ENCODE measurements around the gene EVI5. TPM values are rescaled to one million over a fixed set of nuclear protein-coding genes. Genes with fewer than 3 reads are reported as not detected.

Gene EVI5
- total and polyA plus RNA-seq, 2 donors (not counting 1 experiment from before 2014, with no cell fraction given), result 1.5 to 36.3 TPM

DNA sequence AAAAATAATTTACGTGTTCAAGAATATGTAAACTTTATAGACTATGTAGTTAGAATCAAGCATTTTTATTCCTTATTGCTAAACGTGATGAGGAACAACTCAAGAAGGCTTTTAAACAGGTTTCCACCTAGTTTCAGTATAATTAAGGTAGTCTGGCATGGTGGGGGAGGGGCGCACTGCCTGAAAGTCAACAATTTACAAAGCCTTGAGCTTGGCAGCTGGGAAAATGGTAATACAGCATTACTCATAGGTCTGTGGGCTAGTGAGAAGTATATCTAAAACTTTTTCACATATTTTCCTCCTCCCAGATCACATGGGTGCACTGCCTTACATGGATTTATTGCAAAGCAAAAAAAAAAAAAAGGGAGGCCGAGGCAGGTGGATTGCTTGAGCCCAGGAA, 75.2 kb downstream of the EVI5 start:
- intact Hi-C loops (cut with micrococcal nuclease), result no loop called here
- no peak overlapping the region for H3K4me3 ChIP-seq (ENCODE audit: control extremely low read depth in 1 of 5, extremely low read depth in 1 of 5, insufficient read depth in 1 of 5, low read depth in 2 of 5, low read length in 4 of 5)
- no peak for ATAC-seq (ENCODE audit: low read depth)
- no peaks in the 10 kb centered on the region for H3K9me3 Mint-ChIP-seq (ENCODE audit: insufficient read depth)
- no peaks in the 10 kb centered on the region for H3K36me3 ChIP-seq (replicated peaks in 1 of 2; ENCODE audit: control extremely low read depth in 1 of 2, control insufficient read depth in 1 of 2, extremely low read depth in 1 of 2, insufficient read depth in 2 of 2, low read length in 1 of 2)
- no peak overlapping the region for H3K4me2 ChIP-seq (replicated peaks; ENCODE audit: low read depth, low read length, poor library complexity, severe bottlenecking)
- H3K27ac Mint-ChIP-seq, result no peak overlapping the region
- no peak overlapping the region for H2AFZ ChIP-seq (ENCODE audit: insufficient read depth, low read depth, low read length, poor library complexity, severe bottlenecking)
- POLR2A ChIA-PET, result no interaction called here
- no peaks in the 10 kb centered on the region for H3K4me1 ChIP-seq (ENCODE audit: control insufficient read depth in 2 of 2, insufficient read depth in 2 of 2, low read length in 2 of 2)
- CTCF ChIA-PET, result no interaction called here
- no peak overlapping the region for H3K27ac ChIP-seq (ENCODE audit: low read length in 2 of 2)
- H3K4me3 Mint-ChIP-seq, result no peak overlapping the region
- no peaks in the 10 kb centered on the region for H4K20me1 ChIP-seq (ENCODE audit: control insufficient read depth, insufficient read depth, low read length, poor library complexity, severe bottlenecking)
- H3K27me3 ChIP-seq (replicated peaks in 1 of 4; ENCODE audit: control extremely low read depth in 1 of 4, control insufficient read depth in 3 of 4, insufficient read depth in 4 of 4, low read length in 3 of 4), result no peaks in the 10 kb centered on the region
- no peak overlapping the region for H3K9ac ChIP-seq (ENCODE audit: low read length)
- DNase-seq, result no peak
- no peak for TF ChIP-seq EZH2 (IDR thresholded peaks at IDR 0.05; ENCODE audit: borderline replicate concordance, insufficient read depth, low read depth, low read length, poor library complexity, severe bottlenecking)
- TF ChIP-seq, protein P1, sequence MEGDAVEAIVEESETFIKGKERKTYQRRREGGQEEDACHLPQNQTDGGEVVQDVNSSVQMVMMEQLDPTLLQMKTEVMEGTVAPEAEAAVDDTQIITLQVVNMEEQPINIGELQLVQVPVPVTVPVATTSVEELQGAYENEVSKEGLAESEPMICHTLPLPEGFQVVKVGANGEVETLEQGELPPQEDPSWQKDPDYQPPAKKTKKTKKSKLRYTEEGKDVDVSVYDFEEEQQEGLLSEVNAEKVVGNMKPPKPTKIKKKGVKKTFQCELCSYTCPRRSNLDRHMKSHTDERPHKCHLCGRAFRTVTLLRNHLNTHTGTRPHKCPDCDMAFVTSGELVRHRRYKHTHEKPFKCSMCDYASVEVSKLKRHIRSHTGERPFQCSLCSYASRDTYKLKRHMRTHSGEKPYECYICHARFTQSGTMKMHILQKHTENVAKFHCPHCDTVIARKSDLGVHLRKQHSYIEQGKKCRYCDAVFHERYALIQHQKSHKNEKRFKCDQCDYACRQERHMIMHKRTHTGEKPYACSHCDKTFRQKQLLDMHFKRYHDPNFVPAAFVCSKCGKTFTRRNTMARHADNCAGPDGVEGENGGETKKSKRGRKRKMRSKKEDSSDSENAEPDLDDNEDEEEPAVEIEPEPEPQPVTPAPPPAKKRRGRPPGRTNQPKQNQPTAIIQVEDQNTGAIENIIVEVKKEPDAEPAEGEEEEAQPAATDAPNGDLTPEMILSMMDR (IDR thresholded peaks at IDR 0.05), result no peak
- H3K4me1 Mint-ChIP-seq, result no peaks in the 10 kb centered on the region
- no peaks in the 10 kb centered on the region for H3K9me3 ChIP-seq (ENCODE audit: control extremely low read depth in 1 of 3, control insufficient read depth in 2 of 3, insufficient read depth in 1 of 3, low read length in 2 of 3)
- H3K79me2 ChIP-seq (ENCODE audit: control insufficient read depth, insufficient read depth, low read length), result no peaks in the 10 kb centered on the region
- WGBS (ENCODE audit: insufficient coverage), result no CpG with 5 or more reads among the region's 4 CpGs
- H3K27me3 Mint-ChIP-seq, result no peaks in the 10 kb centered on the region

DNA sequence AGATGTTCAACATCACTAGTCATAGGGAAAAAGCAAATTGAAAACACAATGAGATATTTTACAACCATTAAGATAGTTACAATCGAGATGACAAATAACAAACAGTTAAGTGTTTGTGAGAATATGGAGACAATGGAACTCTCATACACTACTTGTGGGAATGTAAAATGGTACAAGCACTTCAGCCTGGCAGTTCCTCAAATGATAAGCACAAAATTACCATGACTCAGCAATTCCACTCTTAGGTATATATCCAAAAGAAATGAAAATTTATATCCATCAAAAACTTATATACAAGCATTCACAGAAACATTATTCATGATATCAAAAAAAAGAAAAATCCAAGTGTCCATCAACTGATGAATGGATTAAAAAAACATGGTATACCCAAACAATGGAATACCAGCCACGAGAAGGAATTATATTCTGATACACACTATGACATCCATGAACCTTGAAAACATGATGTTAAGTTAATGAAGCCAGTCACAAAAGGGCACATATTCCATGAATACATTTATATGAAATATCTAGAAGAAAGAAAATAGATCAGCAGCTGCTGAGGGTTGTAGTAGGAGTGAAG, 76.4 kb downstream of the EVI5 start:
- CTCF ChIA-PET, result no interaction called here
- no peaks in the 10 kb centered on the region for H4K20me1 ChIP-seq (ENCODE audit: control insufficient read depth, insufficient read depth, low read length, poor library complexity, severe bottlenecking)
- no peak overlapping the region for H3K4me3 ChIP-seq (ENCODE audit: control extremely low read depth in 1 of 5, extremely low read depth in 1 of 5, insufficient read depth in 1 of 5, low read depth in 2 of 5, low read length in 4 of 5)
- no peak overlapping the region for H3K4me3 Mint-ChIP-seq
- H3K27me3 Mint-ChIP-seq, result no peaks in the 10 kb centered on the region
- no peak overlapping the region for H3K27ac Mint-ChIP-seq
- H3K4me1 ChIP-seq (ENCODE audit: control insufficient read depth in 2 of 2, insufficient read depth in 2 of 2, low read length in 2 of 2), result no peaks in the 10 kb centered on the region
- TF ChIP-seq EZH2 (IDR thresholded peaks at IDR 0.05; ENCODE audit: borderline replicate concordance, insufficient read depth, low read depth, low read length, poor library complexity, severe bottlenecking), result no peak
- TF ChIP-seq, protein P1 (IDR thresholded peaks at IDR 0.05), result no peak
- H3K9ac ChIP-seq (ENCODE audit: low read length), result no peak overlapping the region
- no peaks in the 10 kb centered on the region for H3K9me3 ChIP-seq (ENCODE audit: control extremely low read depth in 1 of 3, control insufficient read depth in 2 of 3, insufficient read depth in 1 of 3, low read length in 2 of 3)
- no peaks in the 10 kb centered on the region for H3K36me3 ChIP-seq (replicated peaks in 1 of 2; ENCODE audit: control extremely low read depth in 1 of 2, control insufficient read depth in 1 of 2, extremely low read depth in 1 of 2, insufficient read depth in 2 of 2, low read length in 1 of 2)
- POLR2A ChIA-PET, result no interaction called here
- intact Hi-C loops (cut with micrococcal nuclease), result no loop called here
- H3K27me3 ChIP-seq (replicated peaks in 1 of 4; ENCODE audit: control extremely low read depth in 1 of 4, control insufficient read depth in 3 of 4, insufficient read depth in 4 of 4, low read length in 3 of 4), result no peaks in the 10 kb centered on the region
- no peak overlapping the region for H3K4me2 ChIP-seq (replicated peaks; ENCODE audit: low read depth, low read length, poor library complexity, severe bottlenecking)
- H3K9me3 Mint-ChIP-seq (ENCODE audit: insufficient read depth), result no peaks in the 10 kb centered on the region
- no peak overlapping the region for H2AFZ ChIP-seq (ENCODE audit: insufficient read depth, low read depth, low read length, poor library complexity, severe bottlenecking)
- no peak for DNase-seq
- ATAC-seq (ENCODE audit: low read depth), result no peak
- H3K27ac ChIP-seq (ENCODE audit: low read length in 2 of 2), result no peak overlapping the region
- H3K4me1 Mint-ChIP-seq, result no peaks in the 10 kb centered on the region
- no peaks in the 10 kb centered on the region for H3K79me2 ChIP-seq (ENCODE audit: control insufficient read depth, insufficient read depth, low read length)
- no CpG with 5 or more reads among the region's 2 CpGs for WGBS (ENCODE audit: insufficient coverage)

Data from B cell (primary cell).